Stimulated activated naive CD8-positive, alpha-beta T cell treated with anti-CD3 and anti-CD28 coated beads, Interleukin-15, amount 100 ng/mL, for 72 hours (primary cell): ENCODE data around the gene TRIB2.

Experiments used
- ATAC-seq: fragments of 150-1000 bp; cut with Tn5 transposase; 2 replicates; pipeline ENCODE4 v1.10.0; 2021; ENCODE audit warnings: mild to moderate bottlenecking, moderate library complexity
- DNase-seq, 2 donors: peaks; one replicate each; pipeline ENCODE4 v3.0.0; 2021 to 2022
- H3K27ac Mint-ChIP-seq, 2 donors: one replicate each; pipeline ENCODE4 v1.8.0; 2022; ENCODE audit warnings: mild to moderate bottlenecking in 2 of 2, mixed read lengths in 2 of 2, moderate library complexity in 2 of 2
- H3K27me3 Mint-ChIP-seq: one replicate; pipeline ENCODE4 v1.8.0; 2022; ENCODE audit warnings: mixed read lengths
- H3K4me1 Mint-ChIP-seq: one replicate; pipeline ENCODE4 v1.8.0; 2022; ENCODE audit warnings: mild to moderate bottlenecking, mixed read lengths
- H3K4me3 Mint-ChIP-seq, 2 donors: one replicate each; pipeline ENCODE4 v1.8.0; 2022; ENCODE audit warnings: mild to moderate bottlenecking in 2 of 2, mixed read lengths in 2 of 2, moderate library complexity in 1 of 2
- H3K9me3 Mint-ChIP-seq, 2 donors: one replicate each; pipeline ENCODE4 v1.8.0; 2022; ENCODE audit warnings: mixed read lengths in 2 of 2

TRIB2 gene

DNA sequence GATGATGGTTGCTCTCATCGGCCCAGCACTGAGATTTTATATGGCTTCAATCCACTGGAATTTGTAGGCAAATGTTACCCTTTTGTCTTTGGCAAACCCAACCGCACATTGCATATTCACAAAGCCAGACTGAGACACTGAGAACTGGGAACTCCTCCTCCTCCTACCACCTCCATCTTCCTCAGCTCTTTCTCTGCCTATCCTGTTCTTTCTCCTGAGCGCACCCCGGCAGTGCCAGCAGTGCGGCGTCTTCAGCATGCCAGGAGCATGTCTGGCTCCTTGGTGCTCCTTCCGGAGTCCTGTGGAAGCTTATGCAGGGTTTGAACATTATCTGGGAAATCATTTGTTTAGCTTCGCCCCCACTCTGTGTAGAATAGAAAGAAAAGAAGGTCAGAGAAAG is 50.8 kb downstream of the TRIB2 start:
- no peak overlapping the region for H3K4me3 Mint-ChIP-seq
- peaks cover 7% of the 10 kb centered on the region for H3K4me1 Mint-ChIP-seq
- no peak overlapping the region for H3K27ac Mint-ChIP-seq
- peaks cover 0 to 15% of the 10 kb centered on the region in 2 donors for H3K9me3 Mint-ChIP-seq
- ATAC-seq, result no peak
- peaks cover 44% of the 10 kb centered on the region for H3K27me3 Mint-ChIP-seq
- DNase-seq, result no peak

- H3K9me3 Mint-ChIP-seq, result peaks cover 0 to 15% of the 10 kb centered on the region in 2 donors
- H3K4me1 Mint-ChIP-seq, result peaks cover 7% of the 10 kb centered on the region
- H3K27ac Mint-ChIP-seq, result no peak overlapping the region
- DNase-seq (no peak), ATAC-seq (no peak)
- no peak overlapping the region for H3K4me3 Mint-ChIP-seq
- H3K27me3 Mint-ChIP-seq, result peaks cover 44% of the 10 kb centered on the region
Observed at GRCh38 chr2:12767996-12768624, 51.4 kb downstream of the TRIB2 start.

DNA sequence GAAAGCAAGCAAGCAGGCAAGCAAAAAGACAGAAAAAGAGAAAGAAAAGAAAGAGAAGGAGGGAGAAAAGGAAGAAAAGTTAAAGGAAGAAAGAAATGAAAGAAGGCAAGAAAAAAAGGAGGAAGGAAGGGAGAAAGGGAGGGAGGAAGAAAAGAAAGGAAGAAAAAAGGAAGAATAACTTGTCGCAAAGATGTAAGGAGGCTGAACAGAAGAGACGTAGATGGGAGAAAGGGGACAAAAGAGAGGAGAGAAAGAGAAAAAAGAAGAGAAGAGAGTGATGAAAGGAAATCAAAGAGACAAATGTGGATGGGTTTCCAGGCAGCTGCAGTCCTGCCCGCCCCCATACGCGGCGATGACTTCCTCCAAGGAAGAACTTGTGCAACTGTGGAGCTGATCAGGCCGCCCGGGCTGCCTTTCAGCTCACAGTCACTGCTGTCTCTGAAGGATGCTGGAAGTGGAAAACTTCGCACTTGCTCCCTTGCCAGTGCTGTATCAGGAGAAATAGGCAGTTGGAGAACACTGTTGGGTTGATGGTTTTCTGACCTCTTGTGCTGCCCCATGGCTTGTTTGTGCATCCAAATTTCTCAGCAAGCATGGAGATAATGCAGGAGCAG is 52.9 kb downstream of the TRIB2 start:
- ATAC-seq (no peak), DNase-seq (no peak)
- Mint-ChIP-seq H3K4me1 (peaks cover 7% of the 10 kb centered on the region), H3K27me3 (peaks cover 40% of the 10 kb centered on the region), H3K27ac (no peak overlapping the region), H3K9me3 (peaks cover 0 to 9% of the 10 kb centered on the region in 2 donors), H3K4me3 (no peak overlapping the region)

GRCh38 chr2:12770300-12770968 is 53.7 kb downstream of the TRIB2 start:
- no peak for DNase-seq
- no peak overlapping the region for H3K27ac Mint-ChIP-seq
- peaks cover 7% of the 10 kb centered on the region for H3K4me1 Mint-ChIP-seq
- H3K27me3 Mint-ChIP-seq, result peaks cover 35% of the 10 kb centered on the region
- no peak overlapping the region for H3K4me3 Mint-ChIP-seq
- ATAC-seq, result no peak
- H3K9me3 Mint-ChIP-seq, result peaks cover 0 to 8% of the 10 kb centered on the region in 2 donors

DNA sequence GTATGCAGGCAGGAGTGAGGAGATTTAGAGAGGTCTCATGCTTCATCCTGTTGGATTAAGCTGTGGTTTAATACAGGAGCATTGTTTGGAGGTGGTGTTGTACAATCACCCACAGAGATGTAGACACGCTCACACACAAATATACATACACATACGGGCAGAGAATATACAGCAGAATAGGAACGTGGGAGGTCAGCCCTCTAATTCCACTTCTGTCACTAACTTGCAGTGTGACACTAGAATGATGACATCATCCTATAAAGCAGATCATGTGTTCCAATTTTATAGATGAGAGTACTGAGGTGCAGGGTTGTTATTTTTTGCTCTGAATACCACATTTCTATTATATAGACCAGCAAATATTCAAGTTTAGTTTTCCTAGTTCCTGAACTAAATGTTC is 54.4 kb downstream of the TRIB2 start:
- H3K4me1 Mint-ChIP-seq, result peaks cover 7% of the 10 kb centered on the region
- DNase-seq, result no peak
- H3K9me3 Mint-ChIP-seq, result peaks cover 0 to 8% of the 10 kb centered on the region in 2 donors
- H3K4me3 Mint-ChIP-seq, result no peak overlapping the region
- ATAC-seq, result no peak
- H3K27me3 Mint-ChIP-seq, result peaks cover 29% of the 10 kb centered on the region
- H3K27ac Mint-ChIP-seq, result no peak overlapping the region

DNA sequence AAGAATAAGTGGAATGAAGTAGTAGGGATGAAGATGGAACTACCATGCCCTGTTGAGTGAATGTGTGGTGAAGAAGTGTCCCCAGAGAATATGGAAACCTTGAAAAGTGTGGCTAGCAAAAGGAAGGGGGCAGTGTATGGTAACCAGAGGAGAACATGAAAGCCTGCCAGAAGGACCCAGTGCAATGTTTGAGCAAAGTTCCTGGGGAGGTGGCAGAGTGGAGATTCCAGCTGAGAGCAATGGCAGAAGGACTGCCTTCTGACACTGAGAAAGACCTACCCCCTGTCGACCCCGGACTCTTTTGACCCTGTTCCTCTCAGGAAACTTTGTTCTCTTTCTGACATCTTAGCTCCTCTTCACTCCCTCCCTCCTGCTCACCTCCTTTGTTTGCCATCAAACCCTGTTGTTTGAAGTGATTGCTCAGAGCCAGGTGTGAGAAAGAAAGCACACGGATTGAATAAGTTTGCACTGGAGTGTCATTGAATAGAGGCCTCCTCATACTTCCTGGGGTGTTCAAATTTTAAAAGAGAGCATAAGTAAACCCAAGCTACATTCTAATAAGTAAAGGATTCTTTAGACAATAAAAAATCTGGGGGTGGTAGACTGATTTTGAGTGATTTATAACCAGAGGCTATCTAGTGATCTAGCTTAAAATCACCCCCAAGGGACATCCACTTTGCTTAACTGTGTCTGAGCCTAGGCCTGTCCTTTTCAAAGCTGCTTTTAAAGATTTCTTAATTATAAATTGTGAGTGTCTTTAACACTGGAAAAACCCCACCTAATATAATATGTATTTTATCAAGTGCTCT is 57.1 kb downstream of the TRIB2 start:
- no peak for ATAC-seq
- Mint-ChIP-seq H3K4me3 (no peak overlapping the region), H3K27me3 (peaks cover 22% of the 10 kb centered on the region), H3K27ac (no peak overlapping the region), H3K4me1 (peaks cover 7% of the 10 kb centered on the region), H3K9me3 (peaks cover 0 to 8% of the 10 kb centered on the region in 2 donors)
- DNase-seq, result no peak

DNA sequence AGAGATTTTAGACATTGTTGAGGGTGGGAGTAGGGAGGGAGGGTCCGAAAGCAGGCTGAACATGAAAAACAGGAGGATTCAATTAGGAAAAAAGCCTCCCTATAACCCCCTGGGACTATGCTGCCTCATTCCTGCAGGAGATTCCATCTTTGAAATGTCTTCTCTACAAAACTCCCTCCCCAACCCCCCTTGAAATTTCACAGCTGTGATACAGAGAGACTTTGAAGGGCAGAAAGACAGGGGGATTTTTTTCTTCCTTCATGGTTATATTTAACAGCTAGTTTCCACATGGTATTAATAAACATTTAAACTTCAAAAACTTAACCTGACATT is 57.6 kb downstream of the TRIB2 start:
- Mint-ChIP-seq H3K27ac (no peak overlapping the region), H3K9me3 (peaks cover 0 to 8% of the 10 kb centered on the region in 2 donors), H3K27me3 (peaks cover 16% of the 10 kb centered on the region), H3K4me3 (no peak overlapping the region), H3K4me1 (peaks cover 5% of the 10 kb centered on the region)
- DNase-seq, result no peak
- ATAC-seq, result no peak

- Mint-ChIP-seq H3K4me1 (peaks cover 5% of the 10 kb centered on the region), H3K9me3 (peaks cover 0 to 8% of the 10 kb centered on the region in 2 donors), H3K27ac (no peak overlapping the region), H3K4me3 (no peak overlapping the region), H3K27me3 (peaks cover 8% of the 10 kb centered on the region)
- DNase-seq (no peak), ATAC-seq (no peak)
Observed at GRCh38 chr2:12776521-12776961, 59.8 kb downstream of the TRIB2 start.

DNA sequence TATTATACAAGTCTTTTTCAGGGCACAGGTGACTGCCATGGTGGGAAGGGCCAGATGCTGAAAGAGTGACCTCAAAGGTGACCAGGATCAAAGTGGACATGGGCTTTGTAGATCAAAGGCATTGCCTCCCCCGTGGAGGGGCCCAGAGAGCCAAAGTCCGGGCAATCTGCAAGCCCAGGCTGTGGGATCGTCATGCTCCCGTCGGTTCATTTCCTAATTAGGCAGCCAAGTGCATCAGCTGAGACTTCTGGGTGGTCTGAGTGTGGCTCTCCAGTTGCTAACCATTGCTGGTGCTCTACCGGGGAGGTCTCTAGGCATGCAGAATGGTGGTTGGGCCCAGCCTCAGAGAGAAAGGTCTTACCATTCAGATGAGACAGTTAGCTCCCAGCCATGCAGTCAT is 61.6 kb downstream of the TRIB2 start:
- no peak for DNase-seq

GRCh38 chr2:12778811-12779579 is 62.3 kb downstream of the TRIB2 start:
- no peak overlapping the region for H3K27ac Mint-ChIP-seq
- ATAC-seq, result no peak

More for the DNA sequence above, 61.6 kb downstream of the TRIB2 start:
- no peak overlapping the region for H3K4me3 Mint-ChIP-seq
- peaks cover 0 to 8% of the 10 kb centered on the region in 2 donors for H3K9me3 Mint-ChIP-seq
- H3K4me1 Mint-ChIP-seq, result peaks cover 5% of the 10 kb centered on the region
- no peak overlapping the region for H3K27ac Mint-ChIP-seq
- no peak for ATAC-seq
- peaks cover 12% of the 10 kb centered on the region for H3K27me3 Mint-ChIP-seq

GRCh38 chr2:12781329-12781728 is 64.6 kb downstream of the TRIB2 start:
- Mint-ChIP-seq H3K27ac (no peak overlapping the region), H3K27me3 (peaks cover 12% of the 10 kb centered on the region), H3K9me3 (peaks cover 0 to 15% of the 10 kb centered on the region in 2 donors), H3K4me1 (peaks cover 5% of the 10 kb centered on the region), H3K4me3 (no peak overlapping the region)
- DNase-seq (no peak), ATAC-seq (no peak)

More at GRCh38 chr2:12778811-12779579, 62.3 kb downstream of the TRIB2 start:
- DNase-seq, result no peak
- no peak overlapping the region for H3K4me3 Mint-ChIP-seq
- peaks cover 5% of the 10 kb centered on the region for H3K4me1 Mint-ChIP-seq
- peaks cover 8% of the 10 kb centered on the region for H3K27me3 Mint-ChIP-seq
- H3K9me3 Mint-ChIP-seq, result peaks cover 0 to 8% of the 10 kb centered on the region in 2 donors

- Mint-ChIP-seq H3K4me3 (no peak overlapping the region), H3K27ac (no peak overlapping the region), H3K9me3 (peaks cover 3 to 20% of the 10 kb centered on the region in 2 donors), H3K4me1 (no peaks in the 10 kb centered on the region), H3K27me3 (peaks cover 8% of the 10 kb centered on the region)
- no peak for DNase-seq
- ATAC-seq, result no peak
Observed at GRCh38 chr2:12787891-12788801, 71.4 kb downstream of the TRIB2 start.

GRCh38 chr2:12791906-12792305 is 75.2 kb downstream of the TRIB2 start:
- no peak for DNase-seq
- no peaks in the 10 kb centered on the region for H3K27me3 Mint-ChIP-seq
- H3K9me3 Mint-ChIP-seq, result peaks cover under 1 to 3% of the 10 kb centered on the region in 2 donors
- H3K27ac Mint-ChIP-seq, result no peak overlapping the region
- H3K4me3 Mint-ChIP-seq, result no peak overlapping the region
- ATAC-seq, result no peak
- H3K4me1 Mint-ChIP-seq, result no peaks in the 10 kb centered on the region
